Transverse colon (tissue), 4 donors: Measurements from ENCODE around the gene RIT2. TPM values are rescaled to one million over a fixed set of nuclear protein-coding genes. Genes with fewer than 3 reads are reported as not detected.

ENCODE experiments used
- DNase-seq: peaks from one replicate; pipeline ENCODE4 v3.0.0-alpha.2; 2019
- H3K27ac ChIP-seq, 4 donors: fragments of 200-600 bp; sonication (generic); 2 replicates each; pipeline ENCODE4 v1.5.1; 2016 to 2018; ENCODE audit warnings: inconsistent platforms in 4 of 4
- H3K27me3 ChIP-seq: fragments of 200-600 bp; sonication (generic); 2 replicates; pipeline ENCODE4 v1.5.1; 2017; ENCODE audit warnings: inconsistent platforms
- H3K36me3 ChIP-seq, 4 donors: fragments of 200-600 bp; sonication (generic); 2 replicates each; pipeline ENCODE4 v1.5.1; 2017 to 2019; ENCODE audit warnings: inconsistent platforms in 4 of 4
- H3K4me1 ChIP-seq, 4 donors: fragments of 200-600 bp; sonication (generic); 2 replicates each; pipeline ENCODE4 v1.5.1; 2017 to 2020; ENCODE audit warnings: inconsistent platforms in 4 of 4
- H3K4me3 ChIP-seq, 4 donors: fragments of 200-600 bp; sonication (generic); 1 replicate in 1 of 4; 2 replicates in 3 of 4; pipeline versions ENCODE4 v1.5.1 to v1.6.1; 2017 to 2019; ENCODE audit warnings: inconsistent platforms in 4 of 4
- H3K9me3 ChIP-seq, 2 donors: fragments of 200-600 bp; sonication (generic); 2 replicates each; pipeline ENCODE4 v1.5.1; 2017 to 2019; ENCODE audit warnings: inconsistent platforms in 2 of 2
- CTCF ChIP-seq, 5 experiments: fragments of 200-600 bp in 3 of 5; fragments of 450-650 bp in 2 of 5; sonication (generic) in 3 of 5; IDR thresholded peaks; 1 replicate in 2 of 5; 2 replicates in 3 of 5; pipeline ENCODE4 v1.5.1; 2016 to 2017; ENCODE audit warnings: antibody characterized with exemption in 5 of 5, inconsistent platforms in 3 of 5, mild to moderate bottlenecking in 2 of 5, moderate library complexity in 1 of 5
- EP300 ChIP-seq: sonication (generic); formaldehyde crosslinking; IDR thresholded peaks from one replicate; pipeline ENCODE4 v1.6.1; 2017; ENCODE audit warnings: antibody characterized with exemption, low read depth
- POLR2A ChIP-seq: fragments of 450-650 bp; IDR thresholded peaks from one replicate; pipeline ENCODE4 v1.6.1; 2016; ENCODE audit warnings: antibody characterized with exemption, mild to moderate bottlenecking, moderate library complexity
- POLR2AphosphoS5 ChIP-seq, 3 donors: sonication (generic); formaldehyde crosslinking; IDR thresholded peaks; one replicate each; pipeline ENCODE4 v1.6.1; 2016; ENCODE audit warnings: antibody characterized with exemption in 3 of 3
- WGBS, 2 donors: methylation state at CpG; one replicate each; pipeline ENCODE4 v1.1.5; 2018; ENCODE audit warnings: low coverage in 1 of 2; 5-methylcytosine and 5-hydroxymethylcytosine counted together
- in situ Hi-C, 4 donors: fragments of 200-750 bp; cut with MboI; loops; one replicate each; pipeline versions ENCODE4 v1.15.0 to v1.15.1; 2017; ENCODE audit warnings: low sequenced_read_pairs in 3 of 4, low pct_ligation_motif_present in 1 of 4, low pct_unique_long_range_greater_than_20kb in 1 of 4
- intact Hi-C: fragments of 100-400 bp; cut with DNase I; formaldehyde crosslinking; loops from one replicate; pipeline ENCODE4 v1.15.1; 2023; ENCODE audit warnings: low total_unique reads
- total RNA-seq, 4 donors: library from RNA; depleted of rRNA; stranded (reverse); fragments of >200 nt; gene quantifications; one replicate each; pipeline ENCODE4 v1.1.0, GENCODE V29; 2016

RIT2 gene
- total RNA-seq, 4 donors from 2014 or later: not detected

DNA sequence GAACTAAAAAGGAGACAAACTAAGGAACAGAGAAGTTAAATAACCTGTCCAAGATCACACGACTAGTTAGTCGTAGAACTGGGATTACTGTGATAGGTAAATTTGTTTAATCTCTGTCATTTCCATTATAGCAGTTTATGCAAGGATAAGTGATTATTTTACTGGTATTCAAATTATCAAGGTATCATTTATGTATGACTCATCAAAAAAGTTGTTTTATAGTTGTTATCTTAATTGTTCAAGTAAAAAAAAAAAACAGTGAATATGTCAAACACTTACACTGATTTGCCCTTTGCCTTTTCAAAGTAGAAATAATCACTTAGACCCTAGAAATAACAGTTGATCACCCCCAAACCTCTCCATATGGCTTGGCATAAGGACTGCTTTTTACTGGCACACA is 173.6 kb downstream of the RIT2 start:
- no peaks in the 10 kb centered on the region for H3K36me3 ChIP-seq
- 55 to 72% methylated on average over 2 of the region's 2 CpGs for WGBS, 2 donors
- TF ChIP-seq POLR2AphosphoS5 (IDR thresholded peaks at IDR 0.05) (no peak), EP300 (no peak), POLR2A (no peak), CTCF (IDR thresholded peaks at IDR 0.05) (no peak)
- no peaks in the 10 kb centered on the region for H3K9me3 ChIP-seq
- H3K4me1 ChIP-seq: no peaks in the 10 kb centered on the region
- no peaks in the 10 kb centered on the region for H3K27me3 ChIP-seq
- H3K27ac ChIP-seq: no peak overlapping the region
- intact Hi-C loops: no loop called here
- H3K4me3 ChIP-seq: no peak overlapping the region
- in situ Hi-C loops: no loop called here
- DNase-seq: no peak

GRCh38 chr18:42941021-42941420 is 174.5 kb downstream of the RIT2 start:
- no peaks in the 10 kb centered on the region for H3K9me3 ChIP-seq
- TF ChIP-seq POLR2A (no peak), POLR2AphosphoS5 (IDR thresholded peaks at IDR 0.05) (no peak), EP300 (no peak), CTCF (IDR thresholded peaks at IDR 0.05) (no peak)
- in situ Hi-C loops: no loop called here
- H3K27ac ChIP-seq: no peak overlapping the region
- H3K4me3 ChIP-seq: no peak overlapping the region
- no peaks in the 10 kb centered on the region for H3K4me1 ChIP-seq
- H3K27me3 ChIP-seq: no peaks in the 10 kb centered on the region
- intact Hi-C loops: no loop called here
- DNase-seq: no peak
- H3K36me3 ChIP-seq: no peaks in the 10 kb centered on the region
- 57 to 82% methylated on average over 2 of the region's 2 CpGs for WGBS, 2 donors

- intact Hi-C loops: no loop called here
- Histone ChIP-seq H3K4me3 (no peak overlapping the region), H3K27me3 (no peaks in the 10 kb centered on the region), H3K36me3 (no peaks in the 10 kb centered on the region), H3K9me3 (no peaks in the 10 kb centered on the region), H3K4me1 (no peaks in the 10 kb centered on the region), H3K27ac (no peak overlapping the region)
- WGBS, 2 donors: 82 to 86% methylated on average over 2 of the region's 2 CpGs
- in situ Hi-C loops: no loop called here
- DNase-seq: no peak
- TF ChIP-seq EP300 (no peak), POLR2AphosphoS5 (IDR thresholded peaks at IDR 0.05) (no peak), POLR2A (no peak), CTCF (IDR thresholded peaks at IDR 0.05) (no peak)
These were observed 178.0 kb downstream of the RIT2 start for GRCh38 chr18:42937436-42937835.

DNA sequence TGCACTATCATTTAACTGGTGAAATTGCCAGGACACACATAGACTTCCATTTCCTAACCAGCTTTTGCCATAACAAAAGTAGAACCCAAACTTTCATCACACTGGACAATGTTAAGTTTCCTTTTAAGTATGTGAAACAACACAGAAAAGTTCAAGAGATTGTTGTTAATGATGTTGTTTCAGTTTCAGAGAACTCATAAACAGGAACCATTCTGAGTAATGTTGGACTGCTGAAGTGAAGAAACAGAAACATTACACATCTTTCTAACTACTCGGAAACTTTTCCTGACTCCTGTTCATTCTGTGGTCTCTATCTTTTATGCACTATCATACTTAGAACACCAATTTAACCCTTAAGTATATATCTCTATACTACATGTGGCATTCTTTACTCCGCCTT is 179.2 kb downstream of the RIT2 start:
- Histone ChIP-seq H3K27me3 (no peaks in the 10 kb centered on the region), H3K4me3 (no peak overlapping the region), H3K27ac (no peak overlapping the region), H3K36me3 (no peaks in the 10 kb centered on the region), H3K4me1 (no peaks in the 10 kb centered on the region), H3K9me3 (no peaks in the 10 kb centered on the region)
- intact Hi-C loops: no loop called here
- 50% methylated on average over 2 of the region's 2 CpGs for WGBS, 2 donors
- no peak for DNase-seq
- TF ChIP-seq EP300 (no peak), POLR2A (no peak), POLR2AphosphoS5 (IDR thresholded peaks at IDR 0.05) (no peak), CTCF (IDR thresholded peaks at IDR 0.05) (no peak)
- in situ Hi-C loops: no loop called here
